Esophagus squamous epithelium (tissue), 4 donors: ENCODE data around the gene UVSSA.

Experiments
- POLR2A ChIP-seq, 4 donors: fragments of 450-650 bp; IDR thresholded peaks; one replicate each; pipeline ENCODE4 v1.6.1; 2017; ENCODE audit warnings: antibody characterized with exemption in 4 of 4, mild to moderate bottlenecking in 4 of 4, moderate library complexity in 3 of 4
- TF ChIP-seq, protein P1 (sequence below), 6 experiments: fragments of 450-650 bp in 4 of 6; fragments of 200-600 bp in 2 of 6; sonication (generic) in 2 of 6; IDR thresholded peaks; one replicate each; pipeline ENCODE4 v1.5.1; 2016 to 2019; ENCODE audit warnings: antibody characterized with exemption in 6 of 6, mild to moderate bottlenecking in 4 of 6, moderate library complexity in 4 of 6

- TF ChIP-seq, protein P1, sequence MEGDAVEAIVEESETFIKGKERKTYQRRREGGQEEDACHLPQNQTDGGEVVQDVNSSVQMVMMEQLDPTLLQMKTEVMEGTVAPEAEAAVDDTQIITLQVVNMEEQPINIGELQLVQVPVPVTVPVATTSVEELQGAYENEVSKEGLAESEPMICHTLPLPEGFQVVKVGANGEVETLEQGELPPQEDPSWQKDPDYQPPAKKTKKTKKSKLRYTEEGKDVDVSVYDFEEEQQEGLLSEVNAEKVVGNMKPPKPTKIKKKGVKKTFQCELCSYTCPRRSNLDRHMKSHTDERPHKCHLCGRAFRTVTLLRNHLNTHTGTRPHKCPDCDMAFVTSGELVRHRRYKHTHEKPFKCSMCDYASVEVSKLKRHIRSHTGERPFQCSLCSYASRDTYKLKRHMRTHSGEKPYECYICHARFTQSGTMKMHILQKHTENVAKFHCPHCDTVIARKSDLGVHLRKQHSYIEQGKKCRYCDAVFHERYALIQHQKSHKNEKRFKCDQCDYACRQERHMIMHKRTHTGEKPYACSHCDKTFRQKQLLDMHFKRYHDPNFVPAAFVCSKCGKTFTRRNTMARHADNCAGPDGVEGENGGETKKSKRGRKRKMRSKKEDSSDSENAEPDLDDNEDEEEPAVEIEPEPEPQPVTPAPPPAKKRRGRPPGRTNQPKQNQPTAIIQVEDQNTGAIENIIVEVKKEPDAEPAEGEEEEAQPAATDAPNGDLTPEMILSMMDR (IDR thresholded peaks at IDR 0.05) = no peak
- TF ChIP-seq POLR2A (IDR thresholded peaks at IDR 0.05) = no peak
These were observed 61.4 kb downstream of the UVSSA start for GRCh38 chr4:1408418-1408817.
